GM12875 (cell line): ENCODE results near the gene SMG6.

Experiments
- H3K4me3 ChIP-seq: one replicate; pipeline ENCODE4 v1.5.1; 2011; ENCODE audit warnings: low read depth, low read length, control low read depth
- CTCF ChIP-seq: IDR thresholded peaks from 2 replicates; pipeline ENCODE4 v1.5.1; 2011; ENCODE audit warnings: low read depth, mild to moderate bottlenecking, control low read depth, inconsistent platforms, low read length, moderate library complexity, borderline replicate concordance; ENCODE audit not compliant: insufficient read depth

SMG6 gene

GRCh38 chr17:2063261-2064146, 240.1 kb downstream of the SMG6 start:
- peak overlapping the region; percentile 1 for H3K4me3 ChIP-seq
- TF ChIP-seq CTCF = no peak

GRCh38 chr17:2062571-2063183, 240.9 kb downstream of the SMG6 start:
- TF ChIP-seq CTCF = no peak
- H3K4me3 ChIP-seq = no peak overlapping the region

GRCh38 chr17:2061441-2061958, 242.1 kb downstream of the SMG6 start:
- no peak for TF ChIP-seq CTCF

GRCh38 chr17:2060681-2061440, 242.7 kb downstream of the SMG6 start:
- no peak for TF ChIP-seq CTCF
- H3K4me3 ChIP-seq = no peak overlapping the region

More at GRCh38 chr17:2061441-2061958, 242.1 kb downstream of the SMG6 start:
- H3K4me3 ChIP-seq = no peak overlapping the region

- no peak for TF ChIP-seq CTCF
- H3K4me3 ChIP-seq = peak overlapping the region; percentile 24
Measured at GRCh38 chr17:2060385-2060658, 243.3 kb downstream of the SMG6 start.

- TF ChIP-seq CTCF = no peak
- H3K4me3 ChIP-seq = peak overlapping the region; percentile 93
Measured at GRCh38 chr17:2059547-2060384, 243.8 kb downstream of the SMG6 start.
